ENCODE results near the gene GTSF1L.

GRCh38 chr20:43681468-43681942 is 45.3 kb downstream of the GTSF1L start:
- TF ChIP-seq POLR2A (IDR thresholded peaks at IDR 0.05): no peak
- no peak for TF ChIP-seq CTCF (IDR thresholded peaks at IDR 0.05)

All from transverse colon (tissue), 3 donors.